Measurements from ENCODE around the gene CCDC15. TPM values are rescaled to one million over a fixed set of nuclear protein-coding genes. Genes with fewer than 3 reads are reported as not detected.
"Not testable (repeated sequence)": the region's sequence is repeated elsewhere in the genome, so short reads cannot be mapped to it uniquely, and the experiment has no call there.

The CCDC15 gene
- total RNA-seq, 1 experiment from 2014 or later = 8.6 TPM

- DNase-seq = no peak
- no peak overlapping the region for H3K27ac ChIP-seq (ENCODE audit: low read length)
- no peaks in the 10 kb centered on the region for H3K27me3 ChIP-seq (ENCODE audit: low read length)
- H3F3A ChIP-seq (ENCODE audit: low read length, unreplicated experiment) = no peaks in the 10 kb centered on the region
- POLR2A ChIA-PET (ENCODE audit: unreplicated experiment) = no interaction called here
- TF ChIP-seq EZH2 (IDR thresholded peaks at IDR 0.05; ENCODE audit: low read length, unreplicated experiment) (no peak), EZH2phosphoT487 (IDR thresholded peaks at IDR 0.05; ENCODE audit: borderline replicate concordance, low read length) (no peak), CTCF (conservative IDR thresholded peaks at IDR 0.05; ENCODE audit: low read depth, low read length) (no peak)
- H3K9me2 ChIP-seq (replicated peaks; ENCODE audit: low read length) = no peaks in the 10 kb centered on the region
- H3K4me3 ChIP-seq (ENCODE audit: low read length) = peak overlapping the region; percentile 76
- H3K9me3 ChIP-seq (ENCODE audit: low read length) = no peaks in the 10 kb centered on the region
- no peak for ATAC-seq
- CTCF ChIA-PET = interaction anchor here (2.1 kb wide), 1 partner anchor 79 kb away, joined by 12 read pairs; no protein-coding TSS in a partner anchor
- H2AFZ ChIP-seq (ENCODE audit: low read length) = peak overlapping the region; percentile 92; the same call in 1 of the 2 replicates
- H3K4me2 ChIP-seq (ENCODE audit: low read length) = peak overlapping the region; percentile 97
- peaks cover 13% of the 10 kb centered on the region for H3K79me2 ChIP-seq (ENCODE audit: low read length)
- intact Hi-C loops (cut with micrococcal nuclease) = no loop called here
- H4K20me1 ChIP-seq (ENCODE audit: low read length) = no peaks in the 10 kb centered on the region
- no TSS peak for BruUV-seq (replicated peaks)
- H3K9ac ChIP-seq (ENCODE audit: low read length) = peak overlapping the region; percentile 86
- 0 out of 2 replicates have a peak, but pooled peaks cover 3% of the 10 kb centered on the region for H3K36me3 ChIP-seq (ENCODE audit: low read depth, low read length)
- peaks cover 24% of the 10 kb centered on the region for H3K4me1 ChIP-seq (ENCODE audit: insufficient read depth, low read length)
Observed at GRCh38 chr11:124955035-124955434, 1.0 kb downstream of the CCDC15 start.

GRCh38 chr11:124961972-124962609, 8.1 kb downstream of the CCDC15 start:
- Histone ChIP-seq H3K27me3 (ENCODE audit: low read length) (no peaks in the 10 kb centered on the region), H3K27ac (ENCODE audit: low read length) (no peak overlapping the region), H3K79me2 (ENCODE audit: low read length) (no peaks in the 10 kb centered on the region), H3F3A (ENCODE audit: low read length, unreplicated experiment) (no peaks in the 10 kb centered on the region), H3K36me3 (ENCODE audit: low read depth, low read length) (0 out of 2 replicates have a peak, but pooled peaks cover 3% of the 10 kb centered on the region), H3K9me2 (replicated peaks; ENCODE audit: low read length) (no peaks in the 10 kb centered on the region), H4K20me1 (ENCODE audit: low read length) (no peaks in the 10 kb centered on the region), H3K9ac (ENCODE audit: low read length) (no peak overlapping the region), H3K4me2 (ENCODE audit: low read length) (no peak overlapping the region), H2AFZ (ENCODE audit: low read length) (no peak overlapping the region), H3K4me3 (ENCODE audit: low read length) (no peak overlapping the region), H3K4me1 (ENCODE audit: insufficient read depth, low read length) (no peaks in the 10 kb centered on the region), H3K9me3 (ENCODE audit: low read length) (no peaks in the 10 kb centered on the region)
- ChIA-PET POLR2A (ENCODE audit: unreplicated experiment) (no interaction called here), CTCF (no interaction called here)
- peak; percentile 91 for DNase-seq
- no TSS peak for BruUV-seq (replicated peaks)
- TF ChIP-seq CTCF (conservative IDR thresholded peaks at IDR 0.05; ENCODE audit: low read depth, low read length) (peak; percentile 96), EZH2 (IDR thresholded peaks at IDR 0.05; ENCODE audit: low read length, unreplicated experiment) (no peak), EZH2phosphoT487 (IDR thresholded peaks at IDR 0.05; ENCODE audit: borderline replicate concordance, low read length) (no peak)
- intact Hi-C loops (cut with micrococcal nuclease) = loop anchor here (1.0 kb wide), 4 partner anchors 127 to 443 kb away; no protein-coding TSS in a partner anchor
- ATAC-seq = peak; percentile 98

- H3K4me3 ChIP-seq (ENCODE audit: low read length); H3K9me3 ChIP-seq (ENCODE audit: low read length); H3K79me2 ChIP-seq (ENCODE audit: low read length); CTCF ChIA-PET; DNase-seq; POLR2A ChIA-PET (ENCODE audit: unreplicated experiment); BruUV-seq (replicated peaks); H3F3A ChIP-seq (ENCODE audit: low read length, unreplicated experiment); ATAC-seq; H3K27ac ChIP-seq (ENCODE audit: low read length); H3K36me3 ChIP-seq (ENCODE audit: low read depth, low read length); H3K9ac ChIP-seq (ENCODE audit: low read length); H3K9me2 ChIP-seq (replicated peaks; ENCODE audit: low read length); H4K20me1 ChIP-seq (ENCODE audit: low read length); H3K4me2 ChIP-seq (ENCODE audit: low read length); H2AFZ ChIP-seq (ENCODE audit: low read length); H3K27me3 ChIP-seq (ENCODE audit: low read length); intact Hi-C loops (cut with micrococcal nuclease): not testable (repeated sequence)
- peaks cover 28% of the 10 kb centered on the region for H3K4me1 ChIP-seq (ENCODE audit: insufficient read depth, low read length)
Observed at GRCh38 chr11:124968197-124968596, 14.2 kb downstream of the CCDC15 start.

All from PC-3 (cell line).